ENCODE measurements around the gene ARL4C.
"Not testable (repeated sequence)": the region's sequence is repeated elsewhere in the genome, so short reads cannot be mapped to it uniquely, and the experiment has no call there.

The ARL4C gene

GRCh38 chr2:234476766-234477165, 20.1 kb downstream of the ARL4C start:
- DNase-seq (ENCODE audit: low read depth): no peak

- no peak for DNase-seq (ENCODE audit: low read depth)
Measured at GRCh38 chr2:234474654-234475053, 22.2 kb downstream of the ARL4C start.

- no peak for DNase-seq (ENCODE audit: low read depth)
Measured at GRCh38 chr2:234472155-234472554, 24.7 kb downstream of the ARL4C start.

GRCh38 chr2:234469972-234470371, 26.9 kb downstream of the ARL4C start:
- DNase-seq (ENCODE audit: low read depth): no peak

GRCh38 chr2:234469251-234469845, 27.5 kb downstream of the ARL4C start:
- DNase-seq (ENCODE audit: low read depth): no peak

- no peak for DNase-seq (ENCODE audit: low read depth)
Measured at GRCh38 chr2:234468503-234468902, 28.4 kb downstream of the ARL4C start.

- DNase-seq (ENCODE audit: low read depth): no peak
Measured at GRCh38 chr2:234467289-234467688, 29.6 kb downstream of the ARL4C start.

GRCh38 chr2:234464291-234464645, 32.6 kb downstream of the ARL4C start:
- no peak for DNase-seq (ENCODE audit: low read depth)

- peak; percentile 75 for DNase-seq (ENCODE audit: low read depth)
Measured at GRCh38 chr2:234463626-234464290, 33.1 kb downstream of the ARL4C start.

- DNase-seq (ENCODE audit: low read depth): no peak
Measured at GRCh38 chr2:234462218-234462992, 34.5 kb downstream of the ARL4C start.

- DNase-seq (ENCODE audit: low read depth): no peak
Measured at GRCh38 chr2:234459401-234460009, 37.4 kb downstream of the ARL4C start.

- DNase-seq (ENCODE audit: low read depth): no peak
Measured at GRCh38 chr2:234458466-234458865, 38.4 kb downstream of the ARL4C start.

GRCh38 chr2:234457421-234457820, 39.5 kb downstream of the ARL4C start:
- DNase-seq (ENCODE audit: low read depth): no peak

- DNase-seq (ENCODE audit: low read depth): not testable (repeated sequence)
Measured at GRCh38 chr2:234455246-234455645, 41.6 kb downstream of the ARL4C start.

GRCh38 chr2:234454433-234454832, 42.4 kb downstream of the ARL4C start:
- DNase-seq (ENCODE audit: low read depth): no peak

- no peak for DNase-seq (ENCODE audit: low read depth)
Measured at GRCh38 chr2:234453216-234453615, 43.7 kb downstream of the ARL4C start.

- DNase-seq (ENCODE audit: low read depth): no peak
Measured at GRCh38 chr2:234451852-234452625, 44.8 kb downstream of the ARL4C start.

GRCh38 chr2:234451242-234451641, 45.6 kb downstream of the ARL4C start:
- DNase-seq (ENCODE audit: low read depth): no peak

- DNase-seq (ENCODE audit: low read depth): no peak
Measured at GRCh38 chr2:234450431-234451124, 46.3 kb downstream of the ARL4C start.

GRCh38 chr2:234448506-234449184, 48.2 kb downstream of the ARL4C start:
- no peak for DNase-seq (ENCODE audit: low read depth)

GRCh38 chr2:234447963-234448362, 48.9 kb downstream of the ARL4C start:
- DNase-seq (ENCODE audit: low read depth): no peak

All from stimulated activated CD4-positive, alpha-beta T cell treated with anti-CD3 and anti-CD28 coated beads, Interleukin-2, amount 100 ng/mL, for 4 hours (primary cell).